Osteocyte (in vitro differentiated cells): Measurements from ENCODE around the gene ZNF184. TPM values are rescaled to one million over a fixed set of nuclear protein-coding genes. Genes with fewer than 3 reads are reported as not detected.

Experiments
- DNase-seq: peaks from one replicate; pipeline ENCODE4 v3.0.0; 2021; ENCODE audit warnings: mixed read lengths; ENCODE audit not compliant: unreplicated experiment; ENCODE audit errors: extremely low spot score
- H3K27ac Mint-ChIP-seq: one replicate; pipeline ENCODE4 v1.8.0; 2021; ENCODE audit warnings: mild to moderate bottlenecking, mixed read lengths; ENCODE audit not compliant: unreplicated experiment
- H3K27me3 Mint-ChIP-seq: one replicate; pipeline ENCODE4 v1.8.0; 2021; ENCODE audit warnings: mixed read lengths; ENCODE audit not compliant: unreplicated experiment
- H3K36me3 Mint-ChIP-seq: one replicate; pipeline ENCODE4 v1.8.0; 2021; ENCODE audit warnings: mixed read lengths; ENCODE audit not compliant: unreplicated experiment
- H3K4me1 Mint-ChIP-seq: one replicate; pipeline ENCODE4 v1.8.0; 2021; ENCODE audit warnings: mixed read lengths; ENCODE audit not compliant: unreplicated experiment
- H3K4me3 Mint-ChIP-seq: one replicate; pipeline ENCODE4 v1.8.0; 2021; ENCODE audit warnings: mild to moderate bottlenecking, moderate library complexity, mixed read lengths; ENCODE audit not compliant: unreplicated experiment
- H3K9me3 Mint-ChIP-seq: one replicate; pipeline ENCODE4 v1.8.0; 2021; ENCODE audit warnings: mixed read lengths; ENCODE audit not compliant: unreplicated experiment
- CTCF ChIP-seq: fragments of 200-600 bp; sonication (generic); IDR thresholded peaks from 2 replicates; pipeline ENCODE4 v1.5.0; 2021; ENCODE audit warnings: antibody characterized with exemption, mild to moderate bottlenecking, moderate library complexity
- total RNA-seq: library from RNA; stranded (reverse); gene quantifications from 2 replicates; pipeline ENCODE4 v1.2.1, GENCODE V29; 2021

Gene ZNF184
- total RNA-seq, 1 donor from 2014 or later: 9.5 TPM

DNA sequence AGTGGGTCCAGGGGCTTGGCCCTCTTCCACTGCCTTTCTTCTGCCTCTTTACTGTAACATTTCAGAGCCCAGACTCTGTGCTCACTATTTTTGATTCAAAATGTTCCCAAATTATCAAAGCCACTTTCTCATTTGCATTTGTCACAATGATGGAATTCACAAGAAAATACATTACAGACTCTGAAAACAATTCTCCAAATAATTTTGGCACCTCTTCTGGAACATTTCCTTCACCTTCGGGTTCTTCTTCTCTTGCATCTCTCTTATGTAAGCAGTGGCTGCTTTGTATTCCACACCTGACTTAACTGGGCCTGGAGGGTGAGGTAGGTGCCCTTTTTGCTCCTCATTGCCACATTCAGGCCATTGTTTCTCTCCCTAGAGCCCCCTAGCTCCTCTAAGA, 30.0 kb downstream of the ZNF184 start:
- Mint-ChIP-seq H3K4me1 (no peaks in the 10 kb centered on the region), H3K27me3 (no peaks in the 10 kb centered on the region), H3K36me3 (peaks cover 11% of the 10 kb centered on the region), H3K9me3 (peaks cover 32% of the 10 kb centered on the region), H3K27ac (no peak overlapping the region), H3K4me3 (no peak overlapping the region)
- DNase-seq: no peak
- no peak for TF ChIP-seq CTCF

DNA sequence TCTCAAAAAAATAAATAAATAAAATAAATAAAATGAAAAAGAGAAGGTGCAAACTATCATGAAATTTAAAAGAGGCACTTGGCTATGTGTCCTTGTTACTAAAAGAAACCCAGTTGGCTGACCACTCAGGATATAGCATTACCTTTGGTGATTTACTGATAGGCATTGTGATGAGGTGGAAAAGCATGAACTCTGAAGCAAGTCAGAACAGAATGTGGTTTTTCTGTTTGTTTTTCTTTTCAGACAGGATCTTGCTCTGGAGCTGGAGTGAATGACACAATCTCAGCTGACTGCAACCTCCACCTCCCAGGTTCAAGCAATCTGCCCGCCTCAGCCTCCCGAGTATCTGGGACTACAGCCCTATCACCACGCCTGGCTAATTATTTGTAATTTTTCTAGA, 31.9 kb downstream of the ZNF184 start:
- Mint-ChIP-seq H3K9me3 (peaks cover 34% of the 10 kb centered on the region), H3K27me3 (no peaks in the 10 kb centered on the region), H3K27ac (no peak overlapping the region), H3K4me1 (no peaks in the 10 kb centered on the region), H3K4me3 (no peak overlapping the region), H3K36me3 (peaks cover 7% of the 10 kb centered on the region)
- no peak for DNase-seq
- no peak for TF ChIP-seq CTCF

- H3K36me3 Mint-ChIP-seq: peaks cover 2% of the 10 kb centered on the region
- no peak for TF ChIP-seq CTCF
- no peaks in the 10 kb centered on the region for H3K27me3 Mint-ChIP-seq
- DNase-seq: no peak
- H3K9me3 Mint-ChIP-seq: peaks cover 25% of the 10 kb centered on the region
- no peak overlapping the region for H3K4me3 Mint-ChIP-seq
- no peaks in the 10 kb centered on the region for H3K4me1 Mint-ChIP-seq
- H3K27ac Mint-ChIP-seq: no peak overlapping the region
These were observed 33.5 kb downstream of the ZNF184 start for GRCh38 chr6:27439371-27439770.

DNA sequence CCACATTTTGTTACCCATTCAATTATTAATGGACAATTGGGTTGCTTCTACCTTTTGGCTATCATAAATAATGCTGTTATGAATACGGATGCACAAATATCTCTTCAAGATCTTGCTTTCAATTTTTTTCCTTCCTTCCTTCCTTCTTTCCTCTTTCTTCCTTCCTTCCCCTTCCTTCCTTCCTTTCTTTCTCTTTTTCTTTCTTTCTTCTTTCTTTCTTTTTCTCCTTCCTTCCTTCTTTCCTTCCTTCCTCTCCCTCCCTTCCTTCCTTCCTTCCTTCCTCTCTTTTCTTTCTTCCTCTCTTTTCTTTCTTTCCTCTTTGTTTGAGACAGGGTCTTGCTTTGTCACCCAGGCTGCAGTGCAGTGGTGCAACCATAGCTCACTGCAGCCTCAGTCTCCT, 39.2 kb downstream of the ZNF184 start:
- H3K27ac Mint-ChIP-seq: no peak overlapping the region
- no peak for DNase-seq
- no peak overlapping the region for H3K4me3 Mint-ChIP-seq
- no peaks in the 10 kb centered on the region for H3K27me3 Mint-ChIP-seq
- no peaks in the 10 kb centered on the region for H3K36me3 Mint-ChIP-seq
- peaks cover 30% of the 10 kb centered on the region for H3K9me3 Mint-ChIP-seq
- TF ChIP-seq CTCF: no peak
- no peaks in the 10 kb centered on the region for H3K4me1 Mint-ChIP-seq

GRCh38 chr6:27428966-27429365, 43.9 kb downstream of the ZNF184 start:
- no peak for DNase-seq
- no peaks in the 10 kb centered on the region for H3K4me1 Mint-ChIP-seq
- no peaks in the 10 kb centered on the region for H3K27me3 Mint-ChIP-seq
- H3K36me3 Mint-ChIP-seq: no peaks in the 10 kb centered on the region
- TF ChIP-seq CTCF: no peak
- no peak overlapping the region for H3K4me3 Mint-ChIP-seq
- no peak overlapping the region for H3K27ac Mint-ChIP-seq
- H3K9me3 Mint-ChIP-seq: peaks cover 27% of the 10 kb centered on the region
